Upper lobe of left lung (tissue), 4 donors: ENCODE measurements around the gene IDI2.

Experiments used
- POLR2A ChIP-seq, 4 donors: fragments of 450-650 bp; IDR thresholded peaks; one replicate each; pipeline ENCODE4 v1.5.1; 2016 to 2017; ENCODE audit warnings: antibody characterized with exemption in 4 of 4, mild to moderate bottlenecking in 2 of 4
- TF ChIP-seq, protein P1 (sequence below), 6 experiments: fragments of 450-650 bp in 4 of 6; fragments of 200-600 bp in 2 of 6; sonication (generic) in 2 of 6; IDR thresholded peaks; one replicate each; pipeline ENCODE4 v1.5.1; 2016 to 2019; ENCODE audit warnings: antibody characterized with exemption in 6 of 6

DNA sequence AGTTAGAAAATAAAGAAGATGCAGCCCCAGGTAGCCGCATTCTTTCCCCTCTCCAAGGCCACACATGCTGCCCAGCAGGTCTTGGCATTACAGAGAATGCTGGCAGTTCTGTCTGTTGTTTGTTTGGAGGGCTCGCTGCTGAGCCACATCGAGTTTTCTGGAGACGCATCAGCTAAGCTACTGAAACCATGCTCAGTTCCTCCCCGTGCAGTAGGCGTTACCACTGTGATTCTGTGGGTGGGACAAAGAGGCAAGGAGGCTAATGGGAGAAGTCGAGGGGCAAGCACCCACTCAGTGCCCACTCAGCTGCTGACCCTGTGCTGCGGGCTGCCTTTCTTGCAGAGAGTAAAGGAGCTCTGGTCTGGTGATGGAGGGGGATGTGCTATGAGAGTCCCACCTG, 52.9 kb downstream of the IDI2 start:
- TF ChIP-seq, protein P1, sequence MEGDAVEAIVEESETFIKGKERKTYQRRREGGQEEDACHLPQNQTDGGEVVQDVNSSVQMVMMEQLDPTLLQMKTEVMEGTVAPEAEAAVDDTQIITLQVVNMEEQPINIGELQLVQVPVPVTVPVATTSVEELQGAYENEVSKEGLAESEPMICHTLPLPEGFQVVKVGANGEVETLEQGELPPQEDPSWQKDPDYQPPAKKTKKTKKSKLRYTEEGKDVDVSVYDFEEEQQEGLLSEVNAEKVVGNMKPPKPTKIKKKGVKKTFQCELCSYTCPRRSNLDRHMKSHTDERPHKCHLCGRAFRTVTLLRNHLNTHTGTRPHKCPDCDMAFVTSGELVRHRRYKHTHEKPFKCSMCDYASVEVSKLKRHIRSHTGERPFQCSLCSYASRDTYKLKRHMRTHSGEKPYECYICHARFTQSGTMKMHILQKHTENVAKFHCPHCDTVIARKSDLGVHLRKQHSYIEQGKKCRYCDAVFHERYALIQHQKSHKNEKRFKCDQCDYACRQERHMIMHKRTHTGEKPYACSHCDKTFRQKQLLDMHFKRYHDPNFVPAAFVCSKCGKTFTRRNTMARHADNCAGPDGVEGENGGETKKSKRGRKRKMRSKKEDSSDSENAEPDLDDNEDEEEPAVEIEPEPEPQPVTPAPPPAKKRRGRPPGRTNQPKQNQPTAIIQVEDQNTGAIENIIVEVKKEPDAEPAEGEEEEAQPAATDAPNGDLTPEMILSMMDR (IDR thresholded peaks at IDR 0.05), result no peak
- no peak for TF ChIP-seq POLR2A (IDR thresholded peaks at IDR 0.05)
